RWPE1 (cell line): Measurements from ENCODE around the gene OR6S1.
A peak's percentile ranks its signal among the peaks of the same experiment; 100 is the strongest.

ENCODE experiments used
- CTCF ChIA-PET: fragments of 350-600 bp; sonication (Branson Sonifier 250); formaldehyde crosslinking; extraction: SDS; loops from one replicate; lab custom pipeline; 2021; lab: Yijun Ruan, JAX
- POLR2A ChIA-PET: fragments of 400-600 bp; formaldehyde crosslinking; extraction: SDS; loops from one replicate; lab custom pipeline; 2020; ENCODE audit warnings: antibody characterized with exemption; ENCODE audit not compliant: low non-redundant PET; lab: Yijun Ruan, JAX
- DNase-seq: peaks from one replicate; pipeline ENCODE4 v3.0.0; 2012; ENCODE audit warnings: low spot score
- H3K27ac ChIP-seq: fragments of 450-650 bp; 2 replicates; pipeline ENCODE4 v1.5.1; 2017
- CTCF ChIP-seq: fragments of 450-650 bp; conservative IDR thresholded peaks from 2 replicates; pipeline ENCODE4 v1.5.1; 2017; ENCODE audit warnings: low read depth, mild to moderate bottlenecking

OR6S1 gene

GRCh38 chr14:20613094-20614037 lies 28.1 kb downstream of the OR6S1 start:
- CTCF ChIA-PET, result interaction anchor here (0.5 to 1.5 kb wide), 13 partner anchors 9 to 822 kb away, joined by 3 to 8 read pairs (median 4); no protein-coding TSS in a partner anchor
- POLR2A ChIA-PET, result interaction anchor here (0.9 kb wide), 1 partner anchor 71 kb away, joined by 3 read pairs; the partner anchor contains the start of gene RNASE4
- DNase-seq, result peak; percentile 83
- peak; percentile 71 for TF ChIP-seq CTCF
- peak overlapping the region; percentile 71 for H3K27ac ChIP-seq

DNA sequence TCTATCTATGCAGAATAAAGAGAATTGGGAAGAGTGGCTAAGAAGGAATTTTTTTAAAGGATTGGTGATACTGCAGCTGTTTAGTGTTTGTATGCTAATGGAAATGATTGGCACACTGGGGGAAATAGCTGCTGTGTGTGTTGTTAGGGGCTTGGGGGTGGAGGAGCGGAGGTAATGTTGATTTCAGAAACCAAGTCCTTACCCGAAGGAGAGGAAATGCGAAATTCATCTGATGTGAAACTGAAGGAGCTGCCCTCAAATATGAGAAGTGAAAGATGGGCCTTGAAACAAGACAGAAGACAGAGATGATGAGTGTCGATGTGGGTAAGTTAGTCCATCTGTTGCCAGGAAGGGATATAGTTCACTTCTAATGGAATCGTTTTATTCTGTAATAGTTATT lies 29.1 kb downstream of the OR6S1 start:
- ChIA-PET CTCF (interaction anchor here (0.7 to 1.5 kb wide), 3 partner anchors 19 to 260 kb away, joined by 3 to 8 read pairs (median 6); no protein-coding TSS in a partner anchor), POLR2A (no interaction called here)
- TF ChIP-seq CTCF, result no peak
- H3K27ac ChIP-seq, result no peak overlapping the region
- DNase-seq, result no peak

DNA sequence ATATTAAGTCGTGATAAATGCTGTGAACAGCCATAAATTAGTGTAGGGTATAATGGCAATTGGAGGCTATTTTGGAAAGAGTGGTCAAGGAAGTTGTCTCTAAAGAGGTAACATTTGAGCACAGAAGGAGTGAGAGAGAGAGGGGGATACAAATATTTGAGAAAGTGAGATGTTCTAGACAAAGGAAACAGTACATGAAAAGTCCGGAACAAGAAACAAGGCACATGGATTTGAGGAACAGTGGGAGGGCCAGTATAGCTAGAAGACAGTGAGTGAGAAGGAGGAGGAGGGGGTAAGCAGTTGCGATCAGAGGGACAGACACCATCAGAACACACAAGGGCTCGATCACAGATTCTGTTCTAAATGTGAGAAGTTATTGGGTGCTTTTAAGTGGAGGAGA lies 30.2 kb downstream of the OR6S1 start:
- ChIA-PET CTCF (interaction anchor here (0.5 kb wide), 1 partner anchor 1078 kb away, joined by 3 read pairs; no protein-coding TSS in a partner anchor), POLR2A (no interaction called here)
- DNase-seq, result no peak
- TF ChIP-seq CTCF, result no peak
- H3K27ac ChIP-seq, result no peak overlapping the region

DNA sequence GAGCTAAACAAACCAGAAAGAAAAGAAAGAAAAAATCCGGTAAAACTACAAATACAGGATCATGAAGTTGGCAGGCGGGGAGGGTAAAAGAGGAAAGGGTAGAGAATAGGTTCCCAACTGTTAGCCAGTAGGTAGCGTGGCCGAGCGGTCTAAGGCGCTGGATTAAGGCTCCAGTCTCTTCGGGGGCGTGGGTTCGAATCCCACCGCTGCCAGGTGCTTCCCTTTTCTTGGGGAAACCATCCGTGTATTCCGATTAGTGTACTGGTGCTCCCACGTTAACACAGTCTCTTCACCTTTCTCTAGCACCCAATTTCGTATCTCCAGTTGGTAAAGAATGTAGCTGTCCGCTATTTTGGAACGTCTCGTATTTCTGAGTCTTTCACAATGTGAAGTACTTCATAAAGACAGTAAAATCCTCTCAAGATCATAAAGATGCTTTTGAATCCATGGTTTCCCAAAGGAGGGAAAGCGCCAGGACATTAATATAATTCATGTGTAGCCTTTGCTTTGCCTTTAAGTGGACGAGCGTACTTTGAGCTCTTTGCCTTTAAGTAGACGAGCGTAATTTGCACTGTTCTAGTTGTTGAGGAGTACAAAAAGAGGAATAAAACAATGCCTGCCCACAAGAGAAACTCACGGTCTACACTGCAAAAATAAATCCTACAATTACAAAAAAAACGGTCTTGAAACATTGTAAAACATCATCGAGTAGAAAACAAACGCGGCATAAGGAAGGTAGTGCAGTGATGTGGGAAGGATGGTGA lies 31.3 kb downstream of the OR6S1 start:
- H3K27ac ChIP-seq, result peak overlapping the region; percentile 72
- POLR2A ChIA-PET, result no interaction called here
- TF ChIP-seq CTCF, result no peak
- CTCF ChIA-PET, result interaction anchor here (0.6 to 1.0 kb wide), 7 partner anchors 20 to 271 kb away, joined by 3 to 6 read pairs (median 3); no protein-coding TSS in a partner anchor
- DNase-seq, result no peak

DNA sequence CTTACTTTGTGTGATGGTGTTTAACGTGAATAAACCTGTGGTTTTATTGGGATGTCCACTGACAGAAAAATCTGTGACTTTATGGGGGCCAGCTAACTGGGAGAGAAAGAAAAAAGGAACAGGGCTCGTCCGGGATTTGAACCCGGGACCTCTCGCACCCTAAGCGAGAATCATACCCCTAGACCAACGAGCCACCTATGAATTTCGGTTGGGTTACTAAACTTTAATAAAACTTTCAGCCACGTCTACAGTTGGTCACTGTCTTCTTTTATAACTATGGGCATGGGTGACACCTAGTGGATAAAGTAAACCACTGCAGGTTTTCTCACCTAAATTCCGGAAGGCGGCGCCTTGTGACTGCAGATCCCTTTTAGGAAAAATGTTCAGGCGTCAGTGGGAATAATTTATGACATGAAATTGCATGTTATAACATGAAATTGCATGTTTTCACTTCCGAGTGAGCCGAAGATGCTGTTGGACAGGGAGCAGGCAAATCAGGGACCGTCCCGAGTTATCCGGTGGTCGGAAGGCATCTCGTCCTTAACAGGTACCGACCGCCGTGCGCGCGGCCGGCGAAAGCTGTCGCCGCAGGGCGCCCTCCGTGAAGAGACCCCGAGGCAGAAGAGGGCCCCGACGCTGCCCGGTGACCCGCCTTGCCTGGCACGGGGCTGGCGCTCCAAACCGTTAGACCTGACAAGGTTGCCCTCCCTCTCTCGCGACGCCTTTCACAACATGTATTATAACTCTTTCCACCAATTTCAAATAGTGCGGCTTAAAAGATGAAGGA lies 32.1 kb downstream of the OR6S1 start:
- peak overlapping the region; percentile 72 for H3K27ac ChIP-seq

More for the DNA sequence above, 32.1 kb downstream of the OR6S1 start:
- TF ChIP-seq CTCF, result peak; percentile 88
- ChIA-PET POLR2A (no interaction called here), CTCF (interaction anchor here (0.6 to 1.6 kb wide), 13 partner anchors 9 to 281 kb away, joined by 3 to 6 read pairs (median 3); partner anchors contain the start of gene TEP1)
- peak; percentile 76 for DNase-seq
